ENCODE measurements around the gene OBP2A.

DNA sequence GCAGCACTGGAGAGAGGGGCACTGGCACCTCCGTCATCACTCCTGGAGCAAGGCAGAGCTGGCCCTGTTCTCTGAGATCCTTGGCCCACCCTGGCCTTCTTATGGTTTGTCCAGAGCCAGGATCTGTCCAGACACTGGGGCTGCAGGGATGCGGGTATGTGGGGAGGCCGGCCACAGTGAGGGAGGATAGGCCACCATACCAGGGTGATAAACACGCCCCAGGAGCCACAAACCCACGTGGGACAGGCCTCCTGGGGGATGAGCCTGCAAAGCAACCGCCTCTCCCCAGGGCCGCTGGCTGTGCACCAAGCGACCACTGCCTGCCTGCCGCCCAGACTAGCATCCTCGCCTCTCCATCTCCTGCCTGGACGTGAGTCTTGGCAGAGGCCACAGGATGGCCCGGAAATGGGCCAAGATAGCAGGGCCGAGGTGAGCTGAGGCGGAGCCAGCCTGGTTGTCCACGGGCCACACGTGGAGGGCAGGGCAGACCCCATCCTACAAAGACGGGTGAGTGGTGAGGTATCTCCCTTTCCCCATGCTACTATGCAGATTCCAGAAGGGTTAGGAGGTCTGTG, 4.5 kb downstream of the OBP2A start:
- TF ChIP-seq POLR2A (IDR thresholded peaks at IDR 0.05; ENCODE audit: low read length) (no peak), GATA1 (IDR thresholded peaks at IDR 0.05; ENCODE audit: low read depth, low read length) (no peak)

All from erythroblast (primary cell).